HepG2 (cell line): ENCODE results near the gene SBNO2. TPM values are rescaled to one million over a fixed set of nuclear protein-coding genes. Genes with fewer than 3 reads are reported as not detected.

Source experiments
- BHLHE40 ChIP-seq: IDR thresholded peaks from 2 replicates; pipeline ENCODE4 v1.6.1; 2011; ENCODE audit warnings: low read length, improper control_type of control experiment
- CBFB ChIP-seq: sonication (generic); formaldehyde crosslinking; IDR thresholded peaks from 2 replicates; pipeline ENCODE4 v1.4.0; 2020; ENCODE audit warnings: missing genetic modification reagents
- HMGA1 ChIP-seq: sonication (generic); formaldehyde crosslinking; conservative IDR thresholded peaks from 2 replicates; pipeline ENCODE4 v1.4.0; 2020; ENCODE audit warnings: missing genetic modification reagents
- HMGXB3 ChIP-seq: sonication (generic); formaldehyde crosslinking; IDR thresholded peaks from 2 replicates; pipeline ENCODE4 v1.4.0; 2020; ENCODE audit warnings: missing genetic modification reagents, borderline replicate concordance
- KAT2B ChIP-seq: fragments of 150-350 bp; IDR thresholded peaks from 2 replicates; pipeline ENCODE4 v1.6.1; 2014; ENCODE audit warnings: low read depth, low read length, borderline replicate concordance
- KLF9 ChIP-seq: IDR thresholded peaks from 2 replicates; pipeline ENCODE4 v1.6.1; 2016; ENCODE audit warnings: low read depth
- MZF1 ChIP-seq: sonication (generic); formaldehyde crosslinking; IDR thresholded peaks from 2 replicates; pipeline ENCODE4 v1.8.1; 2023; ENCODE audit warnings: mild to moderate bottlenecking, missing genetic modification reagents, borderline replicate concordance
- NAIF1 ChIP-seq: sonication (generic); formaldehyde crosslinking; IDR thresholded peaks from 2 replicates; pipeline ENCODE4 v1.5.0; 2020; ENCODE audit warnings: mild to moderate bottlenecking, missing genetic modification reagents, borderline replicate concordance
- NFYC ChIP-seq: IDR thresholded peaks from 2 replicates; pipeline ENCODE4 v1.6.1; 2016; ENCODE audit warnings: missing genetic modification reagents, missing compliant biosample characterization
- NRL ChIP-seq: sonication (generic); formaldehyde crosslinking; IDR thresholded peaks from 2 replicates; pipeline ENCODE4 v1.5.0; 2020; ENCODE audit warnings: missing genetic modification reagents, mild to moderate bottlenecking, moderate library complexity, borderline replicate concordance
- PLSCR1 ChIP-seq: sonication (generic); formaldehyde crosslinking; IDR thresholded peaks from 2 replicates; pipeline ENCODE4 v1.5.0; 2020; ENCODE audit warnings: missing genetic modification reagents, mild to moderate bottlenecking, borderline replicate concordance
- RBAK ChIP-seq: sonication (generic); formaldehyde crosslinking; IDR thresholded peaks from 2 replicates; pipeline ENCODE4 v1.5.1; 2020; ENCODE audit warnings: mild to moderate bottlenecking, missing genetic modification reagents
- RFXANK ChIP-seq: IDR thresholded peaks from 2 replicates; pipeline ENCODE4 v1.6.1; 2016
- TFE3 ChIP-seq: IDR thresholded peaks from 2 replicates; pipeline ENCODE4 v1.6.1; 2016
- TGIF2 ChIP-seq: IDR thresholded peaks from 2 replicates; pipeline ENCODE4 v1.6.1; 2016; ENCODE audit warnings: control low read depth, missing compliant biosample characterization
- ZNF264 ChIP-seq: sonication (generic); formaldehyde crosslinking; IDR thresholded peaks from 2 replicates; pipeline ENCODE4 v1.4.0; 2020; ENCODE audit warnings: missing genetic modification reagents
- ZNF337 ChIP-seq: sonication (generic); formaldehyde crosslinking; IDR thresholded peaks from 2 replicates; pipeline ENCODE4 v1.5.1; 2020; ENCODE audit warnings: missing genetic modification reagents, low read depth, mild to moderate bottlenecking, borderline replicate concordance
- ZNF616 ChIP-seq: sonication (generic); formaldehyde crosslinking; IDR thresholded peaks from 2 replicates; pipeline ENCODE4 v1.5.0; 2020; ENCODE audit warnings: low read depth, mild to moderate bottlenecking, missing genetic modification reagents
- ZNF737 ChIP-seq: sonication (generic); formaldehyde crosslinking; IDR thresholded peaks from 2 replicates; pipeline ENCODE4 v1.5.0; 2020; ENCODE audit warnings: missing genetic modification reagents, mild to moderate bottlenecking, borderline replicate concordance
- polyA plus RNA-seq, 8 experiments: library from polyadenylated mRNA; depleted of rRNA in 3 of 8; stranded (reverse) in 7 of 8; unstranded in 1 of 8; fragments of >200 nt; fragmentation: Illumina TruSeq in 4 of 8; extraction: Trizol in 4 of 8; gene quantifications; 2 replicates each; pipeline versions ENCODE4 v1.2.1 to v1.2.3, GENCODE V29; 2011 to 2016; ENCODE audit warnings: low read depth in 4 of 8, missing spikeins in 1 of 8, mixed read lengths in 1 of 8; ENCODE audit not compliant: insufficient read depth in 1 of 8
- total RNA-seq, 5 experiments: library from RNA; depleted of rRNA; stranded (reverse); fragments of >200 nt; fragmentation: Illumina TruSeq; extraction: Trizol; gene quantifications; 2 replicates each; pipeline ENCODE4 v1.2.3, GENCODE V29; 2016; ENCODE audit warnings: low read depth in 1 of 5
- TF ChIP-seq, protein P1 (sequence below): sonication (generic); formaldehyde crosslinking; IDR thresholded peaks from 2 replicates; pipeline ENCODE4 v1.4.0; 2020; ENCODE audit warnings: low read depth, missing genetic modification reagents

SBNO2 gene
- total and polyA plus RNA-seq, 2 of the 13 experiments (the other 11 are each of a cell fraction or from before 2014, with no cell fraction given): 8.6 to 10.4 TPM

GRCh38 chr19:1065606-1066109 lies 108.4 kb downstream of the SBNO2 start (continued):
- TF ChIP-seq, protein P1, sequence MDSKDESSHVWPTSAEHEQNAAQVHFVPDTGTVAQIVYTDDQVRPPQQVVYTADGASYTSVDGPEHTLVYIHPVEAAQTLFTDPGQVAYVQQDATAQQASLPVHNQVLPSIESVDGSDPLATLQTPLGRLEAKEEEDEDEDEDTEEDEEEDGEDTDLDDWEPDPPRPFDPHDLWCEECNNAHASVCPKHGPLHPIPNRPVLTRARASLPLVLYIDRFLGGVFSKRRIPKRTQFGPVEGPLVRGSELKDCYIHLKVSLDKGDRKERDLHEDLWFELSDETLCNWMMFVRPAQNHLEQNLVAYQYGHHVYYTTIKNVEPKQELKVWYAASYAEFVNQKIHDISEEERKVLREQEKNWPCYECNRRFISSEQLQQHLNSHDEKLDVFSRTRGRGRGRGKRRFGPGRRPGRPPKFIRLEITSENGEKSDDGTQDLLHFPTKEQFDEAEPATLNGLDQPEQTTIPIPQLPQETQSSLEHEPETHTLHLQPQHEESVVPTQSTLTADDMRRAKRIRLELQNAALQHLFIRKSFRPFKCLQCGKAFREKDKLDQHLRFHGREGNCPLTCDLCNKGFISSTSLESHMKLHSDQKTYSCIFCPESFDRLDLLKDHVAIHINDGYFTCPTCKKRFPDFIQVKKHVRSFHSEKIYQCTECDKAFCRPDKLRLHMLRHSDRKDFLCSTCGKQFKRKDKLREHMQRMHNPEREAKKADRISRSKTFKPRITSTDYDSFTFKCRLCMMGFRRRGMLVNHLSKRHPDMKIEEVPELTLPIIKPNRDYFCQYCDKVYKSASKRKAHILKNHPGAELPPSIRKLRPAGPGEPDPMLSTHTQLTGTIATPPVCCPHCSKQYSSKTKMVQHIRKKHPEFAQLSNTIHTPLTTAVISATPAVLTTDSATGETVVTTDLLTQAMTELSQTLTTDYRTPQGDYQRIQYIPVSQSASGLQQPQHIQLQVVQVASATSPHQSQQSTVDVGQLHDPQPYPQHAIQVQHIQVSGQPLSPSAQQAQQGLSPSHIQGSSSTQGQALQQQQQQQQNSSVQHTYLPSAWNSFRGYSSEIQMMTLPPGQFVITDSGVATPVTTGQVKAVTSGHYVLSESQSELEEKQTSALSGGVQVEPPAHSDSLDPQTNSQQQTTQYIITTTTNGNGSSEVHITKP: no peak
- TF ChIP-seq NFYC (no peak), HMGA1 (CRISPR knock-in tag) (no peak), HMGXB3 (CRISPR knock-in tag) (no peak; the same call in 1 of the 2 replicates), ZNF616 (CRISPR knock-in tag) (no peak), KAT2B (no peak), BHLHE40 (no peak; the same call in 1 of the 2 replicates), ZNF737 (CRISPR knock-in tag) (no peak), PLSCR1 (no peak), MZF1 (no peak), ZNF264 (CRISPR knock-in tag) (no peak), RBAK (CRISPR knock-in tag) (no peak), KLF9 (no peak), TFE3 (CRISPR knock-in tag) (no peak), CBFB (CRISPR knock-in tag) (no peak), ZNF337 (CRISPR knock-in tag) (peak; percentile 52; the same call in 1 of the 2 replicates), NAIF1 (no peak), RFXANK (CRISPR knock-in tag) (no peak), TGIF2 (CRISPR knock-in tag) (no peak; the same call in 1 of the 2 replicates), NRL (CRISPR knock-in tag) (no peak; the same call in 1 of the 2 replicates)
